GM21360 (cell line): Measurements from ENCODE around the gene SLC41A2.
A peak's percentile ranks its signal among the peaks of the same experiment; 100 is the strongest.

Source experiments
- ATAC-seq: cut with Tn5 transposase; IDR thresholded peaks from one replicate; pipeline ENCODE4 v1.9.1; 2021; ENCODE audit warnings: mild to moderate bottlenecking, moderate library complexity; ENCODE audit not compliant: unreplicated experiment

SLC41A2 gene

GRCh38 chr12:104930388-104931326 is 27.4 kb downstream of the SLC41A2 start:
- peak; percentile 75 for ATAC-seq

GRCh38 chr12:104929977-104930376 is 28.1 kb downstream of the SLC41A2 start:
- no peak for ATAC-seq

GRCh38 chr12:104929368-104929767 is 28.7 kb downstream of the SLC41A2 start:
- no peak for ATAC-seq

GRCh38 chr12:104928036-104928745 is 29.9 kb downstream of the SLC41A2 start:
- ATAC-seq: no peak

- no peak for ATAC-seq
Measured at GRCh38 chr12:104925501-104925900, 32.6 kb downstream of the SLC41A2 start.

- no peak for ATAC-seq
Measured at GRCh38 chr12:104921340-104921739, 36.8 kb downstream of the SLC41A2 start.

GRCh38 chr12:104911942-104912341 is 46.1 kb downstream of the SLC41A2 start:
- no peak for ATAC-seq

- ATAC-seq: no peak
Measured at GRCh38 chr12:104910196-104910840, 47.8 kb downstream of the SLC41A2 start.

- no peak for ATAC-seq
Measured at GRCh38 chr12:104909761-104910160, 48.3 kb downstream of the SLC41A2 start.
